Measurements from ENCODE around the gene DHX36. TPM values are rescaled to one million over a fixed set of nuclear protein-coding genes. Genes with fewer than 3 reads are reported as not detected.

DHX36 gene
- total RNA-seq, 1 donor from 2014 or later, result 93.4 TPM

DNA sequence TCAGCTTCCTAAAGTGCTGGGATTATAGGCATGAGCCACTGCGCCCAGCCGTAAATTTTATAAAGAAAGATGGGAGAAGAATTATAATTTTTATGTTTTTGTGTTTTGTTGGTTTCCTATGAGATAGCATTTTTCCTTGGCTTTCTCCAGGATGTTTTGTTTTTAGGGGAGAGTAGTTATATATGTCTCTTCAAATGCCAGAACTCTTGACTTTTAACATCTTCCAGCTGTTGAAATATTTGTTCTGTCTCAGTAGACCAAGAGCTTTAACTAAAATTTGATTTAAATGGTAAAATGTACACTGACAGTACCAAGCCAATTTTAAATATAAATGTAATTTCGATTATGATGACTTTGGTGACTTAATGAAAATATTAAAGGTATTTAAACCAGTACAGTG is 96.8 kb downstream of the DHX36 start:
- Mint-ChIP-seq H3K9me3 (no peaks in the 10 kb centered on the region), H3K36me3 (ENCODE audit: low read depth) (peaks cover 7% of the 10 kb centered on the region), H3K27ac (ENCODE audit: unreplicated experiment) (peak overlapping the region; percentile 50), H3K4me1 (peaks cover 14% of the 10 kb centered on the region), H3K4me3 (no peak overlapping the region), H3K27me3 (ENCODE audit: low read depth) (no peaks in the 10 kb centered on the region)
- DNase-seq (ENCODE audit: low read depth, low spot score), result no peak
- TF ChIP-seq, protein P1, sequence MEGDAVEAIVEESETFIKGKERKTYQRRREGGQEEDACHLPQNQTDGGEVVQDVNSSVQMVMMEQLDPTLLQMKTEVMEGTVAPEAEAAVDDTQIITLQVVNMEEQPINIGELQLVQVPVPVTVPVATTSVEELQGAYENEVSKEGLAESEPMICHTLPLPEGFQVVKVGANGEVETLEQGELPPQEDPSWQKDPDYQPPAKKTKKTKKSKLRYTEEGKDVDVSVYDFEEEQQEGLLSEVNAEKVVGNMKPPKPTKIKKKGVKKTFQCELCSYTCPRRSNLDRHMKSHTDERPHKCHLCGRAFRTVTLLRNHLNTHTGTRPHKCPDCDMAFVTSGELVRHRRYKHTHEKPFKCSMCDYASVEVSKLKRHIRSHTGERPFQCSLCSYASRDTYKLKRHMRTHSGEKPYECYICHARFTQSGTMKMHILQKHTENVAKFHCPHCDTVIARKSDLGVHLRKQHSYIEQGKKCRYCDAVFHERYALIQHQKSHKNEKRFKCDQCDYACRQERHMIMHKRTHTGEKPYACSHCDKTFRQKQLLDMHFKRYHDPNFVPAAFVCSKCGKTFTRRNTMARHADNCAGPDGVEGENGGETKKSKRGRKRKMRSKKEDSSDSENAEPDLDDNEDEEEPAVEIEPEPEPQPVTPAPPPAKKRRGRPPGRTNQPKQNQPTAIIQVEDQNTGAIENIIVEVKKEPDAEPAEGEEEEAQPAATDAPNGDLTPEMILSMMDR (conservative IDR thresholded peaks at IDR 0.05), result no peak

DNA sequence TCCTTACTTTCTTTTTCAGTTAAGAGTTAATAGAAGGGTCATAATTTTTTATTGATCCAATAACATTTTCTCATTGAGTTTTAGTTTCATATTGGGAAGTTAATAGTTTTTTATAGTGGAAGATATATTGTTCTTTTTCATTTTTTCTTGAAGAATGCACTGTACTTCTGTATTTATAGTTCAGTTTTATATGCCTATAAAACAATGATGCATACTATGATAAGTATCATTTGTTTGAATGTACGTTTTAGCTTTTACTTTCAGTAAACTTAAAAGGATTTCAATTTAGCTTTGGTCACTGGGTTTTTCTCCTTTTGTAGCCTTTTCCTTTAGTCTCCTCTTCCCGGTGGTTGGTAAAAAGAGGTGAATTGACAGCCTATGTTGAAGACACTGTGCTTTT is 98.8 kb downstream of the DHX36 start:
- Mint-ChIP-seq H3K27me3 (ENCODE audit: low read depth) (no peaks in the 10 kb centered on the region), H3K9me3 (no peaks in the 10 kb centered on the region), H3K4me1 (peaks cover 14% of the 10 kb centered on the region), H3K27ac (ENCODE audit: unreplicated experiment) (no peak overlapping the region), H3K4me3 (no peak overlapping the region), H3K36me3 (ENCODE audit: low read depth) (peaks cover 14% of the 10 kb centered on the region)
- DNase-seq (ENCODE audit: low read depth, low spot score), result no peak
- TF ChIP-seq, protein P1 (conservative IDR thresholded peaks at IDR 0.05), result no peak

DNA sequence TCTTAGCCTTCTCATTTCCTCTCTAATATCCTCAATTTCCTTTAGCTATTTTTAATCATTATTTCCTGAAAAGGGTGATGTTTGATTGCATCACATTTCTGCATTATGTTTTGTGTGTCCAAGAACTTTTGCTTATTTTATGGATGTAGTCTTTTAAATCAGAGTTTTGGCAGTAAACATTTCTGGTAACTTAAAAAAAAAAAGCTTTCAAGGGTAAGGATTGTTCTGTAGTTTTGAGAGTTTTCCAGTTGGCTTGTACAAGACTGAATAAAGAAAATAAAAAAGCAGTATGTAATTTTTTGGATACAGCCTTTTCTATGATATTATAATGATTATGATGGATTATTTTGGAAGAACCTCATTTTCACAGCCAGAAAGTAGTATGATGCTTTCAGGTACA is 99.4 kb downstream of the DHX36 start:
- no peak overlapping the region for H3K27ac Mint-ChIP-seq (ENCODE audit: unreplicated experiment)
- no peak overlapping the region for H3K4me3 Mint-ChIP-seq
- H3K4me1 Mint-ChIP-seq, result peaks cover 14% of the 10 kb centered on the region
- TF ChIP-seq, protein P1 (conservative IDR thresholded peaks at IDR 0.05), result no peak
- peaks cover 19% of the 10 kb centered on the region for H3K36me3 Mint-ChIP-seq (ENCODE audit: low read depth)
- no peak for DNase-seq (ENCODE audit: low read depth, low spot score)
- no peaks in the 10 kb centered on the region for H3K27me3 Mint-ChIP-seq (ENCODE audit: low read depth)
- H3K9me3 Mint-ChIP-seq, result no peaks in the 10 kb centered on the region

DNA sequence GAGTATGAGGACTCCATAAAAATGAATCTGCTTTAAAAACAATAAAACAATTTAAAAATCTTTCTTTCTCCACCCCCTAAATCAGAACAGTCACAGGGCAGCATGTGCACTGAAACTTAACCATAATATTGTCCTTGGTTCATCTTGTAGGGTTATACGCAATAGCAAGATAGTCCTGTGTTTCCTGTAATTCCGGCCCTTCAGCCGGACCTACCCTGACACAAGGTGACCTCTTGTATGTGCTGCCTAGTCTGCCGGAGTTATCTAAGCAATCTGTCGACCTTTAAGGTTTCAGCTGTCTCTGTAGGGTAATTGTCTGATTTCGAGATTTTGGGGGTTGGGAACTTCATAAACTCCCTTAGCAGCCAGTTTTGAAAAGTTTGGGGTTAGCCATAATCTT is 99.9 kb downstream of the DHX36 start:
- TF ChIP-seq, protein P1 (conservative IDR thresholded peaks at IDR 0.05), result no peak
- Mint-ChIP-seq H3K4me1 (peaks cover 14% of the 10 kb centered on the region), H3K27ac (ENCODE audit: unreplicated experiment) (no peak overlapping the region), H3K27me3 (ENCODE audit: low read depth) (no peaks in the 10 kb centered on the region), H3K4me3 (no peak overlapping the region), H3K36me3 (ENCODE audit: low read depth) (peaks cover 19% of the 10 kb centered on the region), H3K9me3 (no peaks in the 10 kb centered on the region)
- DNase-seq (ENCODE audit: low read depth, low spot score), result no peak

DNA sequence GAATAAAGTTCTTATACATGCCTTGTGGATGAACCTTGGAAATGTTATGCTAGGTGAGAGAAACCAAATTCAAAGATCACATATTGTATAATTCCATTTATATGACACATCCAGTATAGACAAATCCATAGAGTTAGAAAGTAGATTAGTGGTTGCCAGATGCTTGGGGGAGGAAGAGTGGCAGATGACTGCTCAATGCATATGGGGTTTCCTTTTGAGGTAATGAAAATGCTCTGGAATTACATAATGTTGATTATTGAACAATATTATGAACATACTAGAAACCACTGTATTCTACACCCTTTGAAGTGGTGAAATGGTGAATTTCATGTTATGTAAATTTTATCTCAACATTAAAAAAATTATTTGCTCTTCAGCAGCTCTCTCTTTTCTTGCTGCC is 100.8 kb downstream of the DHX36 start:
- H3K9me3 Mint-ChIP-seq, result no peaks in the 10 kb centered on the region
- TF ChIP-seq, protein P1 (conservative IDR thresholded peaks at IDR 0.05), result no peak
- no peaks in the 10 kb centered on the region for H3K27me3 Mint-ChIP-seq (ENCODE audit: low read depth)
- no peak overlapping the region for H3K27ac Mint-ChIP-seq (ENCODE audit: unreplicated experiment)
- H3K4me1 Mint-ChIP-seq, result peaks cover 14% of the 10 kb centered on the region
- H3K4me3 Mint-ChIP-seq, result no peak overlapping the region
- DNase-seq (ENCODE audit: low read depth, low spot score), result no peak
- peaks cover 21% of the 10 kb centered on the region for H3K36me3 Mint-ChIP-seq (ENCODE audit: low read depth)

Other genes with a start within 250 kb of the DHX36 start
- gene ARHGEF26, start 203.1 kb downstream of the DHX36 start, total RNA-seq, result 17.4 and 19.3 TPM in 2 replicates
- gene GPR149, start 105.7 kb upstream of the DHX36 start, total RNA-seq, result not detected in 2 replicates